WTC11 (cell line): ENCODE data around the gene WDR81. TPM values are rescaled to one million over a fixed set of nuclear protein-coding genes. Genes with fewer than 3 reads are reported as not detected.

Experiments
- ATAC-seq: fragments of 200-7000 bp; cut with Tn5 transposase; 2 replicates; pipeline ENCODE4 v1.10.0; 2021; ENCODE audit warnings: mild to moderate bottlenecking, moderate library complexity
- CTCF ChIA-PET: fragments of 300-600 bp; sonication (Branson Sonifier 250); formaldehyde crosslinking; loops from one replicate; lab custom pipeline; 2021; ENCODE audit warnings: antibody characterized with exemption; lab: Charles Lee
- POLR2A ChIA-PET: fragments of 350-600 bp; sonication (Branson Sonifier 250); formaldehyde crosslinking; loops from one replicate; lab custom pipeline; 2021; ENCODE audit warnings: antibody characterized with exemption; lab: Charles Lee
- DNase-seq: peaks from one replicate; pipeline ENCODE4 v3.0.0; 2021; ENCODE audit warnings: low spot score
- H3K27ac Mint-ChIP-seq: 2 replicates; pipeline ENCODE4 v1.8.0; 2021; ENCODE audit warnings: mixed read lengths
- H3K27me3 Mint-ChIP-seq: 2 replicates; pipeline ENCODE4 v1.8.0; 2021; ENCODE audit warnings: low read depth, mild to moderate bottlenecking, moderate library complexity, mixed read lengths
- H3K36me3 Mint-ChIP-seq: 2 replicates; pipeline ENCODE4 v1.8.0; 2021; ENCODE audit warnings: mixed read lengths
- H3K4me1 Mint-ChIP-seq: 2 replicates; pipeline ENCODE4 v1.8.0; 2022; ENCODE audit warnings: mixed read lengths
- H3K4me3 Mint-ChIP-seq: 2 replicates; pipeline ENCODE4 v1.8.0; 2021; ENCODE audit warnings: mild to moderate bottlenecking, moderate library complexity, mixed read lengths
- H3K9me3 Mint-ChIP-seq: 2 replicates; pipeline ENCODE4 v1.8.0; 2021; ENCODE audit warnings: mixed read lengths
- ATF1 ChIP-seq: sonication (generic); formaldehyde crosslinking; IDR thresholded peaks from 2 replicates; pipeline ENCODE4 v1.8.1; 2023; ENCODE audit warnings: mild to moderate bottlenecking, moderate library complexity, missing genetic modification reagents
- ESRRA ChIP-seq: sonication (generic); formaldehyde crosslinking; IDR thresholded peaks from 2 replicates; pipeline ENCODE4 v1.8.1; 2022; ENCODE audit warnings: mild to moderate bottlenecking, missing genetic modification reagents, borderline replicate concordance
- GABPB1 ChIP-seq: sonication (generic); formaldehyde crosslinking; IDR thresholded peaks from 2 replicates; pipeline ENCODE4 v1.8.1; 2023; ENCODE audit warnings: mild to moderate bottlenecking, missing genetic modification reagents
- GTF2I ChIP-seq: fragments of 250-450 bp; sonication (Bioruptor Pico); conservative IDR thresholded peaks from 2 replicates; pipeline ENCODE4 v1.4.0; 2021; ENCODE audit warnings: mild to moderate bottlenecking
- NR1H2 ChIP-seq: sonication (generic); formaldehyde crosslinking; IDR thresholded peaks from 2 replicates; pipeline ENCODE4 v1.9.0; 2021; ENCODE audit warnings: mild to moderate bottlenecking, moderate library complexity, missing genetic modification reagents
- OVOL2 ChIP-seq: fragments of 250-450 bp; sonication (Bioruptor Pico); IDR thresholded peaks from 2 replicates; pipeline ENCODE4 v1.9.0; 2021; ENCODE audit warnings: mild to moderate bottlenecking, borderline replicate concordance
- RORB ChIP-seq: fragments of 250-450 bp; sonication (Bioruptor Pico); IDR thresholded peaks from 2 replicates; pipeline ENCODE4 v1.9.0; 2021; ENCODE audit warnings: mild to moderate bottlenecking
- SMAD3 ChIP-seq: sonication (generic); formaldehyde crosslinking; IDR thresholded peaks from 2 replicates; pipeline ENCODE4 v1.8.0; 2022; ENCODE audit warnings: missing genetic modification reagents, mild to moderate bottlenecking, borderline replicate concordance
- TCF7 ChIP-seq: sonication (generic); formaldehyde crosslinking; IDR thresholded peaks from 2 replicates; pipeline ENCODE4 v1.8.0; 2022; ENCODE audit warnings: mild to moderate bottlenecking, low read depth, missing genetic modification reagents, moderate library complexity
- ZNF416 ChIP-seq: fragments of 250-450 bp; sonication (Bioruptor Pico); IDR thresholded peaks from 2 replicates; pipeline ENCODE4 v1.9.0; 2021; ENCODE audit warnings: mild to moderate bottlenecking, inconsistent platforms
- total RNA-seq: library from RNA; stranded (reverse); gene quantifications from 3 replicates; pipeline ENCODE4 v1.2.3, GENCODE V29; 2021
- TF ChIP-seq, protein P1 (sequence below): sonication (generic); formaldehyde crosslinking; IDR thresholded peaks from 2 replicates; pipeline ENCODE4 v1.8.1; 2023; ENCODE audit warnings: mild to moderate bottlenecking, moderate library complexity, missing genetic modification reagents
- TF ChIP-seq, protein P2 (sequence below): sonication (generic); formaldehyde crosslinking; IDR thresholded peaks from 2 replicates; pipeline ENCODE4 v1.8.1; 2022; ENCODE audit warnings: missing genetic modification reagents, borderline replicate concordance
- TF ChIP-seq, protein P3 (sequence below): sonication (generic); formaldehyde crosslinking; IDR thresholded peaks from 2 replicates; pipeline ENCODE4 v1.8.0; 2023; ENCODE audit warnings: missing genetic modification reagents, mild to moderate bottlenecking, borderline replicate concordance
- TF ChIP-seq, protein P4 (sequence below): sonication (generic); formaldehyde crosslinking; IDR thresholded peaks from 2 replicates; pipeline ENCODE4 v1.8.1; 2023; ENCODE audit warnings: mild to moderate bottlenecking, missing genetic modification reagents
- TF ChIP-seq, protein P5 (sequence below): sonication (generic); formaldehyde crosslinking; IDR thresholded peaks from 2 replicates; pipeline ENCODE4 v1.8.0; 2022; ENCODE audit warnings: mild to moderate bottlenecking, missing genetic modification reagents

Gene WDR81
- total RNA-seq, 1 experiment from 2014 or later: 16.4 TPM

DNA sequence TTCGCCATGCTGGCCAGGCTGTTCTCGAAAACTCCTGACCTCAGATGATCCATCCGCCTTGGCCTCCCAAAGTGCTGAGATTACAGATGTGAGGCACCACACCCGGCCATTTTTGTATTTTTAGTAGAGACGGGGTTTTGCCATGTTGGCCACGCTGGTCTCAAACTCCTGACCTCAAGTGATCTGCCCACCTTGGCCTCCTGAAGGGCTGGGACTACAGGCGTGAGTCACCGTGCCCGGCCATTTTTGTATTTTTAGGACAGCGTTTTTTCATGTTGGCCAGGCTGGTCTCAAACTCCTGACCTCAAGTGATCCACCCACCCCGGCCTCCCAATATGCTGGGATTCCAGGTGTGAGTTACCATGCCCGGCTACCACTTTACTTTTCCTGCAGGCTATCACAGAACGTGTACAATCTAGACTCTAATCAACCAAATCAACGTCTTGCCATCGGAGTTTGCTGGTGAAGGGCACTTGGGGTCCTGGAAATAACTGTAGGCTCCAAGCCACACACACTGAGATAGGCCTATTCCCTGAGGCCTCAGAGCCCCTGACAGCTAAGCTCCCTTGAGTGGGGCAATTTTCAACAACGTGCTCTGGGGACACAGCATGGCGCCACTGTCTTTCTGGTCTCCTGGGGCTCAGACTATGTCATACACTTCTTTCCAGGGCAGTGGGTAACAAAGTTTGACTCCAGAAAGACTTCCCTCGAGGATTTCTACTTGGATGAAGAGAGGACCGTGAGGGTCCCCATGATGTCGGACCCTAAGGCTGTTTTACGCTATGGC lies 50.1 kb downstream of the WDR81 start:
- Mint-ChIP-seq H3K4me3 (no peak overlapping the region), H3K36me3 (peaks cover 20% of the 10 kb centered on the region)
- DNase-seq (no peak), ATAC-seq (no peak)
- POLR2A ChIA-PET: no interaction called here
- no peak for TF ChIP-seq GTF2I (CRISPR knock-in tag)
- TF ChIP-seq NR1H2 (CRISPR knock-in tag): no peak
- TF ChIP-seq, protein P1, sequence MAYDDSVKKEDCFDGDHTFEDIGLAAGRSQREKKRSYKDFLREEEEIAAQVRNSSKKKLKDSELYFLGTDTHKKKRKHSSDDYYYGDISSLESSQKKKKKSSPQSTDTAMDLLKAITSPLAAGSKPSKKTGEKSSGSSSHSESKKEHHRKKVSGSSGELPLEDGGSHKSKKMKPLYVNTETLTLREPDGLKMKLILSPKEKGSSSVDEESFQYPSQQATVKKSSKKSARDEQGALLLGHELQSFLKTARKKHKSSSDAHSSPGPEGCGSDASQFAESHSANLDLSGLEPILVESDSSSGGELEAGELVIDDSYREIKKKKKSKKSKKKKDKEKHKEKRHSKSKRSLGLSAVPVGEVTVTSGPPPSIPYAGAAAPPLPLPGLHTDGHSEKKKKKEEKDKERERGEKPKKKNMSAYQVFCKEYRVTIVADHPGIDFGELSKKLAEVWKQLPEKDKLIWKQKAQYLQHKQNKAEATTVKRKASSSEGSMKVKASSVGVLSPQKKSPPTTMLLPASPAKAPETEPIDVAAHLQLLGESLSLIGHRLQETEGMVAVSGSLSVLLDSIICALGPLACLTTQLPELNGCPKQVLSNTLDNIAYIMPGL: no peak
- no peak for TF ChIP-seq SMAD3 (CRISPR knock-in tag)
- TF ChIP-seq, protein P2, sequence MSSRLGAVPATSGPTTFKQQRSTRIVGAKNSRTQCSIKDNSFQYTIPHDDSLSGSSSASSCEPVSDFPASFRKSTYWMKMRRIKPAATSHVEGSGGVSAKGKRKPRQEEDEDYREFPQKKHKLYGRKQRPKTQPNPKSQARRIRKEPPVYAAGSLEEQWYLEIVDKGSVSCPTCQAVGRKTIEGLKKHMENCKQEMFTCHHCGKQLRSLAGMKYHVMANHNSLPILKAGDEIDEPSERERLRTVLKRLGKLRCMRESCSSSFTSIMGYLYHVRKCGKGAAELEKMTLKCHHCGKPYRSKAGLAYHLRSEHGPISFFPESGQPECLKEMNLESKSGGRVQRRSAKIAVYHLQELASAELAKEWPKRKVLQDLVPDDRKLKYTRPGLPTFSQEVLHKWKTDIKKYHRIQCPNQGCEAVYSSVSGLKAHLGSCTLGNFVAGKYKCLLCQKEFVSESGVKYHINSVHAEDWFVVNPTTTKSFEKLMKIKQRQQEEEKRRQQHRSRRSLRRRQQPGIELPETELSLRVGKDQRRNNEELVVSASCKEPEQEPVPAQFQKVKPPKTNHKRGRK (CRISPR knock-in tag): no peak
- TF ChIP-seq, protein P3, sequence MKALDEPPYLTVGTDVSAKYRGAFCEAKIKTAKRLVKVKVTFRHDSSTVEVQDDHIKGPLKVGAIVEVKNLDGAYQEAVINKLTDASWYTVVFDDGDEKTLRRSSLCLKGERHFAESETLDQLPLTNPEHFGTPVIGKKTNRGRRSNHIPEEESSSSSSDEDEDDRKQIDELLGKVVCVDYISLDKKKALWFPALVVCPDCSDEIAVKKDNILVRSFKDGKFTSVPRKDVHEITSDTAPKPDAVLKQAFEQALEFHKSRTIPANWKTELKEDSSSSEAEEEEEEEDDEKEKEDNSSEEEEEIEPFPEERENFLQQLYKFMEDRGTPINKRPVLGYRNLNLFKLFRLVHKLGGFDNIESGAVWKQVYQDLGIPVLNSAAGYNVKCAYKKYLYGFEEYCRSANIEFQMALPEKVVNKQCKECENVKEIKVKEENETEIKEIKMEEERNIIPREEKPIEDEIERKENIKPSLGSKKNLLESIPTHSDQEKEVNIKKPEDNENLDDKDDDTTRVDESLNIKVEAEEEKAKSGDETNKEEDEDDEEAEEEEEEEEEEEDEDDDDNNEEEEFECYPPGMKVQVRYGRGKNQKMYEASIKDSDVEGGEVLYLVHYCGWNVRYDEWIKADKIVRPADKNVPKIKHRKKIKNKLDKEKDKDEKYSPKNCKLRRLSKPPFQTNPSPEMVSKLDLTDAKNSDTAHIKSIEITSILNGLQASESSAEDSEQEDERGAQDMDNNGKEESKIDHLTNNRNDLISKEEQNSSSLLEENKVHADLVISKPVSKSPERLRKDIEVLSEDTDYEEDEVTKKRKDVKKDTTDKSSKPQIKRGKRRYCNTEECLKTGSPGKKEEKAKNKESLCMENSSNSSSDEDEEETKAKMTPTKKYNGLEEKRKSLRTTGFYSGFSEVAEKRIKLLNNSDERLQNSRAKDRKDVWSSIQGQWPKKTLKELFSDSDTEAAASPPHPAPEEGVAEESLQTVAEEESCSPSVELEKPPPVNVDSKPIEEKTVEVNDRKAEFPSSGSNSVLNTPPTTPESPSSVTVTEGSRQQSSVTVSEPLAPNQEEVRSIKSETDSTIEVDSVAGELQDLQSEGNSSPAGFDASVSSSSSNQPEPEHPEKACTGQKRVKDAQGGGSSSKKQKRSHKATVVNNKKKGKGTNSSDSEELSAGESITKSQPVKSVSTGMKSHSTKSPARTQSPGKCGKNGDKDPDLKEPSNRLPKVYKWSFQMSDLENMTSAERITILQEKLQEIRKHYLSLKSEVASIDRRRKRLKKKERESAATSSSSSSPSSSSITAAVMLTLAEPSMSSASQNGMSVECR (CRISPR knock-in tag): no peak
- TF ChIP-seq, protein P4, sequence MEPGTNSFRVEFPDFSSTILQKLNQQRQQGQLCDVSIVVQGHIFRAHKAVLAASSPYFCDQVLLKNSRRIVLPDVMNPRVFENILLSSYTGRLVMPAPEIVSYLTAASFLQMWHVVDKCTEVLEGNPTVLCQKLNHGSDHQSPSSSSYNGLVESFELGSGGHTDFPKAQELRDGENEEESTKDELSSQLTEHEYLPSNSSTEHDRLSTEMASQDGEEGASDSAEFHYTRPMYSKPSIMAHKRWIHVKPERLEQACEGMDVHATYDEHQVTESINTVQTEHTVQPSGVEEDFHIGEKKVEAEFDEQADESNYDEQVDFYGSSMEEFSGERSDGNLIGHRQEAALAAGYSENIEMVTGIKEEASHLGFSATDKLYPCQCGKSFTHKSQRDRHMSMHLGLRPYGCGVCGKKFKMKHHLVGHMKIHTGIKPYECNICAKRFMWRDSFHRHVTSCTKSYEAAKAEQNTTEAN (CRISPR knock-in tag): no peak
- TF ChIP-seq OVOL2 (CRISPR knock-in tag): no peak
- TF ChIP-seq ESRRA (CRISPR knock-in tag): no peak
- TF ChIP-seq ATF1 (CRISPR knock-in tag): no peak
- TF ChIP-seq, protein P5, sequence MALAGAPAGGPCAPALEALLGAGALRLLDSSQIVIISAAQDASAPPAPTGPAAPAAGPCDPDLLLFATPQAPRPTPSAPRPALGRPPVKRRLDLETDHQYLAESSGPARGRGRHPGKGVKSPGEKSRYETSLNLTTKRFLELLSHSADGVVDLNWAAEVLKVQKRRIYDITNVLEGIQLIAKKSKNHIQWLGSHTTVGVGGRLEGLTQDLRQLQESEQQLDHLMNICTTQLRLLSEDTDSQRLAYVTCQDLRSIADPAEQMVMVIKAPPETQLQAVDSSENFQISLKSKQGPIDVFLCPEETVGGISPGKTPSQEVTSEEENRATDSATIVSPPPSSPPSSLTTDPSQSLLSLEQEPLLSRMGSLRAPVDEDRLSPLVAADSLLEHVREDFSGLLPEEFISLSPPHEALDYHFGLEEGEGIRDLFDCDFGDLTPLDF: no peak
- TF ChIP-seq RORB: no peak
- no peak for TF ChIP-seq ZNF416
- no peak for TF ChIP-seq TCF7 (CRISPR knock-in tag)
- TF ChIP-seq GABPB1 (CRISPR knock-in tag): no peak
- TF ChIP-seq, all 79 proteins: peak for 0
- CTCF ChIA-PET: interaction anchor here (0.6 kb wide), 1 partner anchor 59 kb away, joined by 5 read pairs; no protein-coding TSS in a partner anchor
- no peaks in the 10 kb centered on the region for H3K9me3 Mint-ChIP-seq
- no peaks in the 10 kb centered on the region for H3K27me3 Mint-ChIP-seq
- peak overlapping the region; percentile 57; the same call in 1 of the 2 replicates for H3K27ac Mint-ChIP-seq
- H3K4me1 Mint-ChIP-seq: peaks cover 11% of the 10 kb centered on the region
